ENCODE data around the gene CCDC85C.

The CCDC85C gene

DNA sequence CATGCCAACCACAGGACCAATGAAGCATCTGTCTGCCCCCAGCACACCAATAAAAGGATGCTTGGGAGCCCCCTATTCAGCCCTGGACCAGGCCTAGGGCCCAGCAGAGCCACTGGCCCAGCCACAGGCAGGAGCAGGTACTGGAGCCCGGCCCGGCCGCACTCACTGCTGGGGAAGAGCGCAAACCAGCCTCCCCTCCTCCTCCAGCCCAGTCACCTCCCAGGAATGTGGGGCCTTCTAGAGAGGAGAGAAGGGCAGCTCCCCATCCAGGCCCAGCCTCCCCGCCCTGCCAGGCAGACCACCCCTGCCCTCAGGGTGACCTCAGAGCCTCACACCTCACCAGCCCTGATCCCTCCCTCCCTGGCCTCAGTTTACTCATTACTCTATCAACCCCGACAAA, 66.6 kb downstream of the CCDC85C start:
- H3K4me1 ChIP-seq (ENCODE audit: control insufficient read depth in 1 of 2, insufficient read depth in 1 of 2, low read depth in 1 of 2, low read length in 1 of 2), result no peaks in the 10 kb centered on the region
- TF ChIP-seq, protein P1, sequence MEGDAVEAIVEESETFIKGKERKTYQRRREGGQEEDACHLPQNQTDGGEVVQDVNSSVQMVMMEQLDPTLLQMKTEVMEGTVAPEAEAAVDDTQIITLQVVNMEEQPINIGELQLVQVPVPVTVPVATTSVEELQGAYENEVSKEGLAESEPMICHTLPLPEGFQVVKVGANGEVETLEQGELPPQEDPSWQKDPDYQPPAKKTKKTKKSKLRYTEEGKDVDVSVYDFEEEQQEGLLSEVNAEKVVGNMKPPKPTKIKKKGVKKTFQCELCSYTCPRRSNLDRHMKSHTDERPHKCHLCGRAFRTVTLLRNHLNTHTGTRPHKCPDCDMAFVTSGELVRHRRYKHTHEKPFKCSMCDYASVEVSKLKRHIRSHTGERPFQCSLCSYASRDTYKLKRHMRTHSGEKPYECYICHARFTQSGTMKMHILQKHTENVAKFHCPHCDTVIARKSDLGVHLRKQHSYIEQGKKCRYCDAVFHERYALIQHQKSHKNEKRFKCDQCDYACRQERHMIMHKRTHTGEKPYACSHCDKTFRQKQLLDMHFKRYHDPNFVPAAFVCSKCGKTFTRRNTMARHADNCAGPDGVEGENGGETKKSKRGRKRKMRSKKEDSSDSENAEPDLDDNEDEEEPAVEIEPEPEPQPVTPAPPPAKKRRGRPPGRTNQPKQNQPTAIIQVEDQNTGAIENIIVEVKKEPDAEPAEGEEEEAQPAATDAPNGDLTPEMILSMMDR (IDR thresholded peaks at IDR 0.05), result no peak
- H3K4me3 ChIP-seq (ENCODE audit: low read depth in 1 of 2, low read length in 1 of 2), result no peak overlapping the region
- H3K36me3 ChIP-seq, result no peaks in the 10 kb centered on the region
- H3K9me3 ChIP-seq, result no peaks in the 10 kb centered on the region
- H3K27me3 ChIP-seq, result peaks cover 9% of the 10 kb centered on the region
- no peak overlapping the region for H3K27ac ChIP-seq

- peaks cover 9% of the 10 kb centered on the region for H3K27me3 ChIP-seq
- H3K36me3 ChIP-seq, result no peaks in the 10 kb centered on the region
- TF ChIP-seq, protein P1 (IDR thresholded peaks at IDR 0.05), result no peak
- H3K9me3 ChIP-seq, result no peaks in the 10 kb centered on the region
- no peaks in the 10 kb centered on the region for H3K4me1 ChIP-seq (ENCODE audit: control insufficient read depth in 1 of 2, insufficient read depth in 1 of 2, low read depth in 1 of 2, low read length in 1 of 2)
- no peak overlapping the region for H3K27ac ChIP-seq
- H3K4me3 ChIP-seq (ENCODE audit: low read depth in 1 of 2, low read length in 1 of 2), result no peak overlapping the region
Measured at GRCh38 chr14:99535908-99536778, 67.9 kb downstream of the CCDC85C start.

DNA sequence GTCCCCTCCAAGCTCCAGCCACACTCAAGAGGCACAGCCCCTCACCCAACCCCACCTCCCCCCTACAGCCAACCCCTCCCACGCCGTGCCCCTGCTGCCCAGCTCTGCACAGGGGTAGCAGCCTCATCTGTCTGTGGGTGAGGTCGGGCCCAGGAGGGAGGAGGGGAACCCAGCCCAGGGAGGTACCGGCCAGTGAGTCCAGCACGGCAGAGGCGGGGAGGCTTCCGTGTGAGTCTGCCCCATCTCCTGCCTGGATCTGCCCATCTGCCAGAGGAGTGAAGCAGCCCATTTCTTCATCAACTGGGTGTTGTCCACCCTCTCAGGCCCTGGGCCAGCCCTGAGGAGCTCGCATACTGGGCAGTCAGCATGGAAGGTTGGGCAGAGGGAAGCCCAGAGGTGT, 68.6 kb downstream of the CCDC85C start:
- Histone ChIP-seq H3K4me3 (ENCODE audit: low read depth in 1 of 2, low read length in 1 of 2) (no peak overlapping the region), H3K4me1 (ENCODE audit: control insufficient read depth in 1 of 2, insufficient read depth in 1 of 2, low read depth in 1 of 2, low read length in 1 of 2) (no peaks in the 10 kb centered on the region), H3K9me3 (no peaks in the 10 kb centered on the region), H3K27me3 (peaks cover 9% of the 10 kb centered on the region), H3K27ac (no peak overlapping the region), H3K36me3 (no peaks in the 10 kb centered on the region)
- TF ChIP-seq, protein P1 (IDR thresholded peaks at IDR 0.05), result no peak

GRCh38 chr14:99534863-99535262, 69.1 kb downstream of the CCDC85C start:
- Histone ChIP-seq H3K4me1 (ENCODE audit: control insufficient read depth in 1 of 2, insufficient read depth in 1 of 2, low read depth in 1 of 2, low read length in 1 of 2) (no peaks in the 10 kb centered on the region), H3K9me3 (no peaks in the 10 kb centered on the region), H3K4me3 (ENCODE audit: low read depth in 1 of 2, low read length in 1 of 2) (no peak overlapping the region), H3K36me3 (no peaks in the 10 kb centered on the region), H3K27ac (no peak overlapping the region), H3K27me3 (peaks cover 5% of the 10 kb centered on the region)
- TF ChIP-seq, protein P1 (IDR thresholded peaks at IDR 0.05), result no peak

DNA sequence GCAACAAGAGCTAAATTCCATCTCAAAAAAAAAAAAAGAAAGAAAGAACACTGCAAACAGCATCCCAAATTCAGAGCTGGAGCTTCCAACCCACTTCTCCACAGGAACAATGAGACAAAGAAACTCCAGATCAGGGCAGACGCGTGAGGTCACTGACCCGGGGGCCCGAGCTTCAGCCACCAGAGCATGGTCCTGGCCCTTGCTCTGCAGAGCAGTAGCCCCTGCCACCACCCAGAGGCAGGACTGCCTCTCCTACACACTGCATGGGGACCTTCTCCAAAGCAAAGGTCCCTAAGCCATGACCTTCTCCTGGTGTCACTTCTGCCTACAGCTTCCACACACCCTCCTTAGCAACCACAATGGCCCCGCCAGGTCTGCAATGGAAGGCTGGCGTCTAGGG, 69.7 kb downstream of the CCDC85C start:
- no peaks in the 10 kb centered on the region for H3K4me1 ChIP-seq (ENCODE audit: control insufficient read depth in 1 of 2, insufficient read depth in 1 of 2, low read depth in 1 of 2, low read length in 1 of 2)
- H3K27me3 ChIP-seq, result no peaks in the 10 kb centered on the region
- no peaks in the 10 kb centered on the region for H3K36me3 ChIP-seq
- H3K27ac ChIP-seq, result no peak overlapping the region
- H3K4me3 ChIP-seq (ENCODE audit: low read depth in 1 of 2, low read length in 1 of 2), result no peak overlapping the region
- TF ChIP-seq, protein P1 (IDR thresholded peaks at IDR 0.05), result no peak
- H3K9me3 ChIP-seq, result no peaks in the 10 kb centered on the region

Measured in neutrophil (primary cell).